DND-41 (cell line): ENCODE data around the gene DCTN2.

Experiments
- EZH2 ChIP-seq: IDR thresholded peaks from 3 replicates; pipeline ENCODE4 v1.6.1; 2012; ENCODE audit warnings: borderline replicate concordance, low read depth, mild to moderate bottlenecking, moderate library complexity, low read length, inconsistent platforms; ENCODE audit not compliant: severe bottlenecking
- TF ChIP-seq, protein P1 (sequence below): IDR thresholded peaks from 2 replicates; pipeline ENCODE4 v1.5.1; 2012; ENCODE audit warnings: borderline replicate concordance, low read length, moderate library complexity, mild to moderate bottlenecking; ENCODE audit not compliant: poor library complexity, severe bottlenecking; ENCODE audit errors: extremely low read depth

- no peak for TF ChIP-seq EZH2
- TF ChIP-seq, protein P1, sequence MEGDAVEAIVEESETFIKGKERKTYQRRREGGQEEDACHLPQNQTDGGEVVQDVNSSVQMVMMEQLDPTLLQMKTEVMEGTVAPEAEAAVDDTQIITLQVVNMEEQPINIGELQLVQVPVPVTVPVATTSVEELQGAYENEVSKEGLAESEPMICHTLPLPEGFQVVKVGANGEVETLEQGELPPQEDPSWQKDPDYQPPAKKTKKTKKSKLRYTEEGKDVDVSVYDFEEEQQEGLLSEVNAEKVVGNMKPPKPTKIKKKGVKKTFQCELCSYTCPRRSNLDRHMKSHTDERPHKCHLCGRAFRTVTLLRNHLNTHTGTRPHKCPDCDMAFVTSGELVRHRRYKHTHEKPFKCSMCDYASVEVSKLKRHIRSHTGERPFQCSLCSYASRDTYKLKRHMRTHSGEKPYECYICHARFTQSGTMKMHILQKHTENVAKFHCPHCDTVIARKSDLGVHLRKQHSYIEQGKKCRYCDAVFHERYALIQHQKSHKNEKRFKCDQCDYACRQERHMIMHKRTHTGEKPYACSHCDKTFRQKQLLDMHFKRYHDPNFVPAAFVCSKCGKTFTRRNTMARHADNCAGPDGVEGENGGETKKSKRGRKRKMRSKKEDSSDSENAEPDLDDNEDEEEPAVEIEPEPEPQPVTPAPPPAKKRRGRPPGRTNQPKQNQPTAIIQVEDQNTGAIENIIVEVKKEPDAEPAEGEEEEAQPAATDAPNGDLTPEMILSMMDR, result no peak
Observed at GRCh38 chr12:57541001-57541400, 6.0 kb downstream of the DCTN2 start.
